ENCODE data around the gene CPB2.

The CPB2 gene

DNA sequence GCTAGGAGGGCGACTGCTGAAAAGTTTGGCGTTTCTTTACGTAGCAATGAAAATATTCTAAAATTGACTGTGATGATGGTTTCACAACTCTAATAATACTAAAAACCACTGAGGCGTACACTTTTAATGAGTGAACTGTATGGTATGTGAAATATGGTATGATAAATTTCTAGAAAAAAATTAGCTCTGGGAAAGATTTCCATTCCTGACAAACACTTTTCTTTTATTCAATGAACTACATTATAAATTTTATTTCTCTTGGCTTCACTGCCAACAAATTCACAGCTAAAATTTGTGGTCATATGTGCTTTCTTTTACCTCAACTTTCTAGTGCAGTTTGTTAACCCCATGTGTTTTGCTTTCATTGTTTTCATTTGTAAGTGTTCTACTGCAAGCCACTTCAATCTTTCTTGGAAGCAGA, 63.4 kb downstream of the CPB2 start:
- H3K9me3 Mint-ChIP-seq, result no peaks in the 10 kb centered on the region
- no peak for TF ChIP-seq CTCF (IDR thresholded peaks at IDR 0.05; ENCODE audit: unreplicated experiment in 3 of 3)
- no peak overlapping the region for H3K27ac Mint-ChIP-seq
- H3K4me1 Mint-ChIP-seq, result no peaks in the 10 kb centered on the region
- no peaks in the 10 kb centered on the region for H3K27me3 Mint-ChIP-seq (ENCODE audit: low read depth)
- H3K36me3 Mint-ChIP-seq (ENCODE audit: low read depth), result peaks cover 45% of the 10 kb centered on the region
- no peak overlapping the region for H3K4me3 Mint-ChIP-seq

DNA sequence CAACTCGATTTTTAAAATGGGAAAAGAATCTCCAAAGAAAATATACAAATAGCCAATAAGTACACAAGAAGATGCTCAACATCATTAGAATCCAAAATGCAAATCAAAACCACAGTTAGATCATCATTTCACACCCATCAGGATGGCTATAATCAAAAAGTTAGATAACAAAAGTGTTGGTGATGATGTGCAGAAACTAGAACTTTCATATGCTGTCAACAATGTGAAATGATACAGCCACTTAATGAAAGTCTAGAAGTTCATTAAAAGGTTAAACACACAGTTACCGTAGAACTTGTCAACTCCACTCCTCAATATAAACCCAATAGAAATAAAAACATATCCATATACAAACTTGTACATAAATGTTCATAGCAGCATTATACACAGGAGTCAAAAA, 64.1 kb downstream of the CPB2 start:
- no peak overlapping the region for H3K4me3 Mint-ChIP-seq
- peaks cover 51% of the 10 kb centered on the region for H3K36me3 Mint-ChIP-seq (ENCODE audit: low read depth)

DNA sequence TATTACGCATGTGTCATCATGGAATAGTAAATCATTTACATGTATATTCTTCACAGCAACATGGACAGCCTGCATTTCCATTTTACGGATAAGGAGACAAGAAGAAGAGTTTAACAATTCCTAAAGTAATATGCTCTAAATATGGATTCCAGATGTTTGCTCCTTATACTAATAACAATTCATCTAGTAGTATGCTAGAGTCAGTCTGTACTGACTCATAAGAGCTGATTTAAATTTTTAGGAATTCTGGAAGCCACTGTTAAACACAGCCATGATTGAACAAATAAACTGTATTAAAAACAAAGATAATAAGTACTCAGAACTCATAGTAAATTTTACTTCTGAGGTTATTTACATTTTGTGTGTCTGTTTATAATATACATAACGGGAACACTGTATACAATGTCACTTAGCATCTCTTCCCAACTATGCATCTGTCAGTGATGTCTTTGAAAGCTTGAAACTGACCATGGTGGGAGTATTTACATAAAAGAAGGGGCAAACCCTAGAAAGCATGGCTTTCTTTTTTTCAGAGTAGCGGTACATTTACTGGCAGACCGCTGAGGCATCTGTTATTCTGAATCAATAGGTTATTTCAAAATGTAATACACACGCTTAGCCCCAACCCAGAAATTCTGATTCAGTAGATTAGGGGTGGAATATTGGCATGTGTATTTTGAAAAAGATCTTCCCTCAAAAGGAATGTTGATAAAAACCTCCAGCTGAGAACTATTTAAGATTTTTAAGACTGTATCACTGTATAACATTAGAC, 65.2 kb downstream of the CPB2 start:
- H3K36me3 Mint-ChIP-seq (ENCODE audit: low read depth), result peaks cover 61% of the 10 kb centered on the region
- H3K4me3 Mint-ChIP-seq, result no peak overlapping the region
- H3K27me3 Mint-ChIP-seq (ENCODE audit: low read depth), result no peaks in the 10 kb centered on the region
- TF ChIP-seq CTCF (IDR thresholded peaks at IDR 0.05; ENCODE audit: unreplicated experiment in 3 of 3), result no peak
- H3K9me3 Mint-ChIP-seq, result no peaks in the 10 kb centered on the region
- H3K4me1 Mint-ChIP-seq, result no peaks in the 10 kb centered on the region
- no peak overlapping the region for H3K27ac Mint-ChIP-seq

More for the DNA sequence above, 64.1 kb downstream of the CPB2 start:
- TF ChIP-seq CTCF (IDR thresholded peaks at IDR 0.05; ENCODE audit: unreplicated experiment in 3 of 3), result no peak
- no peaks in the 10 kb centered on the region for H3K27me3 Mint-ChIP-seq (ENCODE audit: low read depth)
- H3K9me3 Mint-ChIP-seq, result no peaks in the 10 kb centered on the region
- no peak overlapping the region for H3K27ac Mint-ChIP-seq
- H3K4me1 Mint-ChIP-seq, result no peaks in the 10 kb centered on the region

DNA sequence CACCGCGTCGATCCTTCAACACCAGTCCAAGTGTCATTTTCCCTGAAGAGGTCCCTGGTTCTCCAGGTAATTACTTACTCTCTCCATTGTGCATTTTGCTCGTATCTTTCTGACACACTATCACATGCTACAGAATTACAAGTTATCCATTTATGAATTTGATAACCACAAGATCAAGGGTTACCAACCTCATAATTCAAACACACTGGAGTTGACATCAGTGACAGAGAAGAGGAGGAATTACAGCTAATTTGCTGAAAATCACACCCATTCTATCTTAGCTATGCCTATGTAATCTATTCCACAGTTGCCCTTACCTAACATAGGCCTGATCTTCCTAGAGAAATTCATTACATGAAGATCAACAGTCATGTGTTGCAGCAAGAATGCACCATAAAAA, 66.5 kb downstream of the CPB2 start:
- Mint-ChIP-seq H3K9me3 (peaks cover 10% of the 10 kb centered on the region), H3K36me3 (ENCODE audit: low read depth) (peaks cover 74% of the 10 kb centered on the region), H3K27ac (no peak overlapping the region), H3K27me3 (ENCODE audit: low read depth) (no peaks in the 10 kb centered on the region), H3K4me3 (no peak overlapping the region), H3K4me1 (no peaks in the 10 kb centered on the region)
- TF ChIP-seq CTCF (IDR thresholded peaks at IDR 0.05; ENCODE audit: unreplicated experiment in 3 of 3), result no peak

DNA sequence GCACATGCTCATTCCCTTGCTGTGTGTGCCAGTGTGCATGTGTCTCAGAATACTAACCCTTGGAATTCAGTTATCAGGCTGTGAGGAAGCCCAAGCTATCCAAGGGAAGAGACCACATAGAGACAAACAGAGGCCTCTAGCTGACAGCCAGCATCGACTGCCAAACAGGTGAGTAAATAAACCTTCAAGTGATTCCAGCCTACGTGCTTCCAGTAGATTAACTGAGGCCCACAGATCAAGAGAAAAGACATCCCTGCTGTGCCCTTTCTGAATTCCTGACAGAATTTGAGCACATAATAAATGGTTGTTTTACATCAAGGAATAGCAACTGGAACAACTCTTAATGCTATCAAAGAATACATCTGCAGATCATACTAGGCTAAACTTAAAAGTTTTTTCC, 69.8 kb downstream of the CPB2 start:
- no peaks in the 10 kb centered on the region for H3K4me1 Mint-ChIP-seq
- H3K9me3 Mint-ChIP-seq, result peaks cover 33% of the 10 kb centered on the region
- no peak overlapping the region for H3K27ac Mint-ChIP-seq
- no peak for TF ChIP-seq CTCF (IDR thresholded peaks at IDR 0.05; ENCODE audit: unreplicated experiment in 3 of 3)
- H3K4me3 Mint-ChIP-seq, result no peak overlapping the region
- peaks cover 83% of the 10 kb centered on the region for H3K36me3 Mint-ChIP-seq (ENCODE audit: low read depth)
- no peaks in the 10 kb centered on the region for H3K27me3 Mint-ChIP-seq (ENCODE audit: low read depth)

DNA sequence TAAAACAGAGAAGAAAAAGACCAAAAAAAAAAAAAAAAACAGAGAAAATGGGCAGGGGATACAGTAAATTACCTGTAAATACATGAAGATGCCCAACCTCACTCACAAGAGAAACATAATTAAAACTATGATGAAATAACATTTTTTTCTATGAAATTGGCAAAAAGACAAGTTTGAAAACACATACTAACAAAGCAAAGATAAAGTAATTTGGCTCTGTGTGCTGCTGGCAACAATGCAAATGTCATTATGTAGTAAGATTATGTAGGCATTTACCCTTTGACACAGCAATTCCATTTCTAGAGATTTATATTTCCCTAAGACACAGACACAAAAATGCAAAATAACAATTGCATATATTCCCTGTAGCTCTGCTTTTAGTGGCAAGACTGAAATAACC, 72.5 kb downstream of the CPB2 start:
- H3K36me3 Mint-ChIP-seq (ENCODE audit: low read depth), result peaks cover 88% of the 10 kb centered on the region
- H3K4me3 Mint-ChIP-seq, result no peak overlapping the region
- no peaks in the 10 kb centered on the region for H3K27me3 Mint-ChIP-seq (ENCODE audit: low read depth)
- H3K27ac Mint-ChIP-seq, result no peak overlapping the region
- H3K9me3 Mint-ChIP-seq, result peaks cover 51% of the 10 kb centered on the region
- H3K4me1 Mint-ChIP-seq, result no peaks in the 10 kb centered on the region
- TF ChIP-seq CTCF (IDR thresholded peaks at IDR 0.05; ENCODE audit: unreplicated experiment in 3 of 3), result no peak

All from nephron (organoid).